HG02763 (cell line): ENCODE measurements around the gene SFTPB.
A peak's percentile ranks its signal among the peaks of the same experiment; 100 is the strongest.
"Not testable (repeated sequence)": the region's sequence is repeated elsewhere in the genome, so short reads cannot be mapped to it uniquely, and the experiment has no call there.

Experiments
- ATAC-seq: cut with Tn5 transposase; IDR thresholded peaks from one replicate; pipeline ENCODE4 v1.9.1; 2021; ENCODE audit warnings: mild to moderate bottlenecking, moderate library complexity; ENCODE audit not compliant: unreplicated experiment

SFTPB gene

GRCh38 chr2:85678377-85678776 is 10.4 kb upstream of the SFTPB start:
- no peak for ATAC-seq

DNA sequence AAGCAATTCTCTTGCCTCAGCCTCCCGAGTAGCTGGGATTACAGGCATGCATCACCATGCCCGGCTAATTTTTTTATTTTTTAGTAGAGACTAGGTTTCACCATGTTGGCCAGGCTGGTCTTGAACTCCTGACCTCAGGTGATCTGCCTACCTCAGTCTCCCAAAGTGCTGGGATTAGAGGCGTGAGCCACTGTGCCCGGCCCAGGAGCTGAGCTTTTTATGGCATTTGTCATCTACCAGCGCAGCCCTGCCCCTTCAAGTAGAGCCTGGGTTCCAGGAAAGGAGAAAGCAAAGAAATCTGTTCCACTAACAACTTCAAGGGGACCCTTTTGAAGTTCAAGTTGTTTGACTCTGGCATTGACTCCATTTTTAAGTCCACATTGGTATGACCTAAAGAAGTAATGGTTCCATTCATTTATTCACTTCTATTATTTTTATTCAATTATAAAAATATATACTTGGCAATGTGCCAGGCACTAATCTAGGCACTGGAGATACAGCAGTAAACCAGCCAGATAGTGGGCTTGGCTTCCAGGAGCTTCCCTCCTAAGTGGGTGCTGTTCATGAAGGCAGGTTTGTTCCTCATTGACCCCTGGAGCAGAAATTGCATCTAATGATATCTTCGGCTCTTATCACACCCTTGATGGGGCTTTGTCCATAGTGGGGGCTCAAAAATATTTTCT is 8.0 kb upstream of the SFTPB start:
- ATAC-seq: no peak

DNA sequence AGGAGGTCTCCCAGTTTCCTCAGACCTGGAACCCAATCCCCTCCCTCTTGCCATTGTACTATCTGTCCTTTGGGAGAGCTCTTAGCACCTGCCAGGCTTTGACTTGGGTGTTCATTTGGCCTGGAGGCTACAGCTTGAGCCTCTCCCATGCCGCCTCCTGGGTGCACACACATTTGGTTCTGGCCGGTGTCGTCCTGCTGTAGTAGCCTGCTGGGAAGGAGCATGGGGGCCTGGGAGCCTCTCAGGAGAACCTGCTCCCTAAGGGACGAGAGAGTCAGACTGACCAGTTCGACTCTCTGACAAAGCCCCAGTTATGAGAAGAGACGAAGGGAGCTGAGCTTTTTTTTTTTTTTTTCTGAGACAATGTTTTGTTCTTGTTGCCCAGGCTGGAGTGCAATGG is 7.4 kb upstream of the SFTPB start:
- ATAC-seq: no peak

- ATAC-seq: no peak
Observed at GRCh38 chr2:85674417-85674816, 6.4 kb upstream of the SFTPB start.

DNA sequence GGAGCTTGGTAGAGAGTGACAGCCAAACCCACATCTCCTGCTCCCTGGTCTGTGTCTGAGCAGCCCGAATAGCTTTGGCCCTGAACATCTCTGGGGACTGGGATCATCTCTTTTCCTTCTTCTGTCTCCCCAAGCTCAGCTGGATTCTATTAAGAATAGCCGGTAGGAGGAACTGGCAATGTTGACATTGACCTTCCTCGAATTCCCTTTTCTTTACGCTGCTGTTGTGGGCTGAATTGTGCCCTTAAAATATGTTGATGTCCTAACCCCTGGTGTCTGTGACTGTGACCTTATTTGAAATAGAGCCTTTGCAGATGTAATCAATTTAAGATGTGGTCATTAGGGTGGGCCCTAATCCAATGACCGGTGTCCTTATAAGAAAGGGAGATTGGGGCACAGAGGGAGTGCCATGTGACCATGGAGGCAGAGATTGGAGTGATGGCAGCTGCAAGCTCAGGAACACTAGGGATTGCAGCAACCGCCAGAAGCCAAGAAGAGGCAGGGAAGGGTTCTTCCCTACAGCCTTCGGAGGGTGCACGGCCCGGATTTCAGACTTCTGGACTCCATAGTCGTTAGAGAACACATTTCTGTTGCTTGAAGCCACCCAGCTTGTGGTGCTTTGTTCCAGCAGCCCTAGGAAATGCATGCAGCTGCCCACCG is 5.8 kb upstream of the SFTPB start:
- no peak for ATAC-seq

DNA sequence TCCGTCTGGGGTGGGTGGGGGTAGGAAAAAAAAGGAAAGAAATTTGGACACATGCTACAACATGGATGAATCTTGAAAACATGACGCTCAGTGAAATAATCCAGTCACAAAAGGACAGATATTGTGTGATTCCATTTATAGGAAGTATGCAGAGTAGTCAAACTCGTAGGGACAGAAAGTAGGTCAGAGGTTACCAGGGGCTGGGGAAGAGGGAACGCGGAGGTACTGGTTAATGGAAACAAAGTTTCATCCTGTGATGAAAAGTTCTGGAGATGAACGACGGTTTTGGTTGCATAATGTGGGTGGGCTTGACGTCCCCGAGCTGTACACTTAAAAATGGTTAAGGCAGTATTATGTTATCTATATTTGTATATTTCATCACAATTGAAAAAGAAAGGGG is 4.5 kb upstream of the SFTPB start:
- ATAC-seq: no peak

DNA sequence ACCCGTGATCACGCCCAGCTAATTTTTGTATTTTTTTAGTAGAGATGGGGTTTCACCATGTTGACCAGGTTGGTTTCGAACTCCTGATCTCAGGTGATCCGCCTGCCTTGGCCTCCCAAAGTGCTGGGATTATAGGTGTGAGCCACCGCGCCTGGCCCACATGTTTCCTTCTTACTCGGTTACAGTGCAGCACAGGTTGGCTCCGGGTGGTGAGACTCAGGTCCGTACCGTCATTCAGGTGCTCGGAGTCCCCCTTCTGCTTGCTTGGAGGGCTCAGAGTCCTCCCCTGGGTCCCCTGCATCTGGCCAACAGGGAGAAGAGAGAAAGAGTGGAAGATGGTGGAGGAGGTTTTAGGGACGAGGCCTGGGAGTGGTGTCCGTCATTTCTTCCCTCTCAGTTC is 2.4 kb upstream of the SFTPB start:
- not testable (repeated sequence) for ATAC-seq

DNA sequence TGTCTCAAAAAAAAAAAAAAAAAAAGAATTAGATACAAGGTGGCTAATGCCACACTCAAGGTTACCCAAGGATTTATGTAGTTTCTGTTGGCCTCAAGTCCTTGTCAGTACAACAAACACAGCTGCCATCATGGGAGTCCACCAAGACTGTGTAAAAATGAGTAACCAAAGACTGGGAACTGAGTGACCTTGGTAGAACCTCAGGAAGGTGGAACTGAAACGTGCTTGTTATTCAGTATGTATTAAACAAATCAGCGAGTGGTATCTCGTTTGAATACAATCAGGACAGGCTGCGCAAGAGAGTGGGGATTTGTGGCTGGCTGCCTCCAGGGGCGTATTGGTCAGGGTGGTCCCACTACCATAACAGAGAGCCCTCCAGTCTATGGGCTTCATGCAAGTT is 1.6 kb upstream of the SFTPB start:
- peak; percentile 75 for ATAC-seq

DNA sequence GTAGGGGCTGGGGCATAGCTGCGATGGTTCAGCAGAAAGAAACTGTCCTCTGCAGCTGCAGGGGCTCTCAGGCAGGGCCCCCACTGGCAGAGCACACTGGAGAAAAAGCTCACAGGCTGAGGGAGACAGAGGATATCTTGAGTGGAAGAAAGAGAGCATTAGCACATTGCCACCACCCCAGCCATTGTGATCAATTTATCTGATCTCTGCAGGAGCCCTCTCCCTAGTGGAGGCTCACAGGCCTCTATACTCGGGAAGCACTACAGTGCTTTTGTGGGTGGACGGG is 801 bp upstream of the SFTPB start:
- no peak for ATAC-seq

- no peak for ATAC-seq
Observed at GRCh38 chr2:85667561-85668008, 414 bp downstream of the SFTPB start.

- ATAC-seq: no peak
Observed at GRCh38 chr2:85666435-85667316, 1.3 kb downstream of the SFTPB start.

- no peak for ATAC-seq
Observed at GRCh38 chr2:85666016-85666415, 2.0 kb downstream of the SFTPB start.

DNA sequence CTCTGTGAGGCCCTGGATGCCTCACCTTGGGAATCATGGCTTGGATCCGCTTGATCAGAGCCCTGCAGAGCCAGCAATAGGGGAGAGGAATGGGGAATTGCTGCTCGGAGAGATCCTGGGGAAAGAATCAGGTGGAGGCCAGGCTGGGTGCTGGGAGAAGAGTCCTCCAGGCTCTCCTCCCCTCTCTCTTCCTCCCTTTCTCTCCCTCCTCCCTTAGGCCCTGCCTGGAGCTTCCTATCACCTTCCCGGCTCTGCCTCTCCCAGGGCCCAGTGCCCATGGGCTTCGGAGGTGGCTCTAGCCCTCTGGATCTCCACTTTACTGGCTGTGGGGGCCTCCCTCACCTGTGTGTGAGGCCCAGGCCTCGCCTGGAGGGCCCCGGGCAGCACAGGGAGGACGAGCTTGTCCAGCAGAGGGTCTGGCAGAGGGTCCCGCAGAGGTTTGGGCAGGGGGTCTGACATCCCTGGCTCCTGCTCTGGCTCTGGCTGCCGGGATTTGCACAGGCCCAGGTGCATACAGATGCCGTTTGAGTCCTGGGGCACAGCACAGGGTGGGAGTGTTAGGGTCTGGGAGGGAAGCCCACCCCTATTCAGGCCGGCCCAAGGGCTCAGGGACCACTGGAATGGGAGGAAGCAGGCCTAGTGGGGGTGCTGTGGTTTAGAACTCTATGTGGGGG is 2.6 kb downstream of the SFTPB start:
- ATAC-seq: no peak

GRCh38 chr2:85663594-85664565 is 4.1 kb downstream of the SFTPB start:
- no peak for ATAC-seq

DNA sequence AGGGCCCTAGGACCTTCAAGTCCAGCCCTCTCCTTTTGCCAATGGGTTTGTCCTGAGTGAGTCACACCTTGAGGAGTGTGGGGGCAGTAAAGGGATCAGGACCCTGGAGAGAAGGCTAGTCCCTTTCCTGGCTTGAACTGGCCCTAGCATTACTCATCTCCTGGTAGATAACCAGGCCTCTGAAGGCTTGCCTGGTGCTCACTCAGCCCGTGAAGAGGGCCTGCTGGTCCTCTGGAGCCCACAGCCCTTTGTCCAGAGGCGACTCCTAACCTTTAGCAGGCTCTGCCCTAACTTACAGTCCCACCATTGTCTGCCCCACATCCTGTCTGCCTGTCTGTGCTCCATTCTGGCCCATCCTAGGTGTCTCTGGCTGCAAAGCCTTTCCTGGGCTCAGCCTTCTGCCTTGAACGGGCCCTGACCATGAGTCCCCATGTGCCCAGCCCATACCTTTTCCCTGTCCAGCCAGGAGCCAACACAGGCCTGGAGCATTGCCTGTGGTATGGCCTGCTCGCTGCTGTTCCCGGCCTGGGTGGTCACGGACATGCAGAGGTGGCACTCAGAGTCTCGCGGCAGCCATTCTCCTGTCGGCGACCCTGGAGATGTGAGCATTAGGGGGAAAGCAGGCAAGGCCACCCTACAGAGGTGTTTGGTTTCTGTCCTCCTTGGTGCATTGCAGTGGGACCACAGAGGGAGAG is 5.0 kb downstream of the SFTPB start:
- no peak for ATAC-seq

DNA sequence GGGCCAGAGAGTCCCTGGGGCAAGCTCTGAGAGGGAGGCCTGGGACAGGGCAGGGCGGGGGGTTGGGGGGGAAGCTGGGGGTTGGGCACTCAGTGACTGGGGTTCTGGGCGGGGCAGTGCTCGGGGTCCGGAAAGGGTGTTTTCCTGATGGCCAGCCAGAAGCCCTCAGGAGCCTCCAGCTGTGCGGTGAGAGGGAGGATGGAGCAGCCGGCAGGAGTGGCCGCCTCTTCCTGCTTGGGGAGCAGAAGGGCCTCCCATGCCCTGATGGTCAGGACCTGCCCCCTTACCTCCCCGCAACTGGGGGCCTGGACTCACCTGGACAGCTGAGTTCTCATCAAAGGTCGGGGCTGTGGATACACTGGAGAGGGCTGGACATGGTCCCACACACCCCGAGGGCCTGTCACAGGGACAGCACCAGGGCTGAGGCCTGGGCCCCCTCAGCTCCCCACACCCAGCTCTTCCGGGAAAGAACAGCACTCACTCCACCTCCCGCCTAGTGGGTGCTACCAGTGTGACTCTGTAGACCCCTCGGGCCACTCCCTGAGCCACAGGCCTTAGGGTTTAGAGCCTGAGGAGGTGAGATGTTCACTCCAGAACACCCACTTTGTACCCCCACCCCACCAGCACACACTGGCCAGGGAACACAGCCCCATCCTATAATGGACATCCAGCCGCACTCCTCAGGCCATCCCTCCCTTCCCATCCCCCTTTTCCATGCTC is 6.7 kb downstream of the SFTPB start:
- ATAC-seq: no peak

GRCh38 chr2:85660725-85661124 is 7.3 kb downstream of the SFTPB start:
- no peak for ATAC-seq

DNA sequence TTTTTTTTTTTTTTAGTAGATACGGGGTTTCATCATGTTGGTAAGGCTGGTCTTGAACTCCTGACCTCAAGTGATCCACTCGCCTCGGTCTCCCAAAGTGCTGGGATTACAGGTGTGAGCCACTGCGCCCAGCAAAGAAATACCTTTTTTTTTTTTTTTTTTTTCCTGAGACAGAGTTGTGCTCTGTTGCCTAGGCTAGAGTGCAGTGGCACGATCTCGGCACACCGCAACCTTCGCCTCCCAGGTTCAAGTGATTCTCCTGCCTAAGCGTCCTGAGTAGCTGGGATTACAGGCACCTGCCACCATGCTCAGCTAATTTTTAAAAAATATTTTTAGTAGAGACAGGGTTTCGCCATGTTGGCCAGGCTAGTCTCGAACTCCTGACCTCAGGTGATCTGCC is 7.7 kb downstream of the SFTPB start:
- not testable (repeated sequence) for ATAC-seq
